HCT116 (cell line): ENCODE results near the gene PXYLP1. TPM values are rescaled to one million over a fixed set of nuclear protein-coding genes. Genes with fewer than 3 reads are reported as not detected.

Source experiments
- ATAC-seq: fragments of 200-7000 bp; cut with Tn5 transposase; 2 replicates; pipeline ENCODE4 v1.9.1; 2020; ENCODE audit warnings: mild to moderate bottlenecking, moderate library complexity
- BruUV-seq: library from RNA; stranded (reverse); fragments of 400-500 nt; replicated peaks from 2 replicates; lab custom pipeline; 2021; lab: Mats Ljungman, UMichigan
- CTCF ChIA-PET: fragments of 300-600 bp; sonication (Branson Sonifier 250); formaldehyde crosslinking; loops from one replicate; lab custom pipeline; 2021; ENCODE audit warnings: antibody characterized with exemption; lab: Charles Lee
- POLR2A ChIA-PET: fragments of 300-600, 350-600 bp; sonication (Branson Sonifier 250); formaldehyde crosslinking; loops from one replicate; lab custom pipeline; 2021; ENCODE audit warnings: antibody characterized with exemption; lab: Charles Lee
- RAD21 ChIA-PET, 2 experiments: fragments of 300-600 bp; sonication (Branson Sonifier 250); formaldehyde crosslinking; loops; one replicate each; lab custom pipeline; 2023; ENCODE audit warnings: low total read pairs in 2 of 2; ENCODE audit not compliant: uncharacterized antibody in 2 of 2, unreplicated experiment in 2 of 2, low non-redundant PET in 1 of 2; lab: Charles Lee
- DNase-seq: peaks from one replicate; pipeline ENCODE4 v3.0.0-alpha.2; 2010; ENCODE audit warnings: low read depth, low spot score
- H2AFZ ChIP-seq: fragments of 200-600 bp; shearing (Covaris generic), sonication (generic); 2 replicates; pipeline ENCODE4 v1.6.1; 2017; ENCODE audit warnings: low read depth, mixed run types, mixed read lengths, antibody characterized with exemption, low read length; ENCODE audit not compliant: poor library complexity, severe bottlenecking
- H3K27ac ChIP-seq: 2 replicates; pipeline ENCODE4 v1.5.1; 2012; ENCODE audit warnings: low read depth, low read length
- H3K27me3 ChIP-seq: fragments of 200-600 bp; sonication (generic); 2 replicates; pipeline ENCODE4 v1.6.1; 2016; ENCODE audit warnings: mixed run types, low read length, mixed read lengths; ENCODE audit not compliant: insufficient read depth
- H3K36me3 ChIP-seq, 2 experiments: fragments of 200-500 bp in 1 of 2; fragments of 200-600 bp in 1 of 2; sonication (Bioruptor generic) in 1 of 2; sonication (generic) in 1 of 2; 2 replicates each; pipeline versions ENCODE4 v1.5.1 to v1.6.1; 2014 to 2016; ENCODE audit warnings: low read length in 2 of 2, inconsistent platforms in 1 of 2, mixed read lengths in 1 of 2, mixed run types in 1 of 2; ENCODE audit not compliant: insufficient read depth in 2 of 2, control insufficient read depth in 1 of 2
- H3K4me1 ChIP-seq, 2 experiments: fragments of 200-600 bp in 1 of 2; sonication (generic) in 1 of 2; 2 replicates each; pipeline versions ENCODE4 v1.5.1 to v1.6.1; 2012 to 2017; ENCODE audit warnings: low read length in 2 of 2, inconsistent platforms in 1 of 2, mild to moderate bottlenecking in 1 of 2, mixed read lengths in 1 of 2, mixed run types in 1 of 2, moderate library complexity in 1 of 2; ENCODE audit not compliant: insufficient read depth in 2 of 2, control insufficient read depth in 1 of 2
- H3K4me2 ChIP-seq: fragments of 200-600 bp; sonication (generic); 2 replicates; pipeline ENCODE4 v1.6.1; 2017; ENCODE audit warnings: mixed run types, low read length, mixed read lengths
- H3K4me3 ChIP-seq, 2 experiments: fragments of 200-600 bp in 1 of 2; sonication (generic) in 1 of 2; replicated peaks in 1 of 2; 2 replicates each; pipeline ENCODE4 v1.5.1; 2011 to 2016; ENCODE audit warnings: low read length in 2 of 2, control low read depth in 1 of 2, low read depth in 1 of 2, mild to moderate bottlenecking in 1 of 2, mixed read lengths in 1 of 2, mixed run types in 1 of 2
- H3K79me2 ChIP-seq: fragments of 200-600 bp; sonication (generic); 2 replicates; pipeline ENCODE4 v1.6.1; 2017; ENCODE audit warnings: mild to moderate bottlenecking, mixed run types, low read length, moderate library complexity, mixed read lengths; ENCODE audit not compliant: insufficient read depth
- H3K9ac ChIP-seq: fragments of 200-600 bp; sonication (generic); 2 replicates; pipeline ENCODE4 v1.6.1; 2016; ENCODE audit warnings: low read length, mixed read lengths
- H3K9me2 ChIP-seq: fragments of 200-600 bp; sonication (generic), shearing (Covaris generic); 2 replicates; pipeline ENCODE4 v1.6.1; 2017; ENCODE audit warnings: mixed run types, mild to moderate bottlenecking, moderate library complexity; ENCODE audit not compliant: insufficient read depth
- H3K9me3 ChIP-seq, 2 experiments: fragments of 200-500 bp in 1 of 2; fragments of 200-600 bp in 1 of 2; sonication (Bioruptor generic) in 1 of 2; sonication (generic) in 1 of 2; 2 replicates each; pipeline ENCODE4 v1.6.1; 2014 to 2017; ENCODE audit warnings: low read length in 2 of 2, mixed read lengths in 2 of 2, inconsistent platforms in 1 of 2, low read depth in 1 of 2, mild to moderate bottlenecking in 1 of 2, mixed run types in 1 of 2, moderate library complexity in 1 of 2; ENCODE audit not compliant: control insufficient read depth in 1 of 2, insufficient read depth in 1 of 2
- H4K20me1 ChIP-seq: fragments of 200-600 bp; sonication (generic), shearing (Covaris generic); 2 replicates; pipeline ENCODE4 v1.6.1; 2017; ENCODE audit warnings: mixed run types, mild to moderate bottlenecking, moderate library complexity; ENCODE audit not compliant: insufficient read depth
- CBX3 ChIP-seq: IDR thresholded peaks from 2 replicates; pipeline ENCODE4 v1.6.1; 2012; ENCODE audit warnings: low read depth
- EGR1 ChIP-seq: IDR thresholded peaks from 2 replicates; pipeline ENCODE4 v1.6.1; 2012; ENCODE audit warnings: low read depth
- EZH2 ChIP-seq: fragments of 200-600 bp; sonication (generic); IDR thresholded peaks from 2 replicates; pipeline ENCODE4 v1.6.1; 2017; ENCODE audit warnings: antibody characterized with exemption, mixed run types
- POLR2A ChIP-seq: IDR thresholded peaks from 2 replicates; pipeline ENCODE4 v1.7.0; 2011; ENCODE audit warnings: borderline replicate concordance; ENCODE audit not compliant: insufficient read depth, insufficient read length; ENCODE audit errors: extremely low read depth
- RAD21 ChIP-seq: IDR thresholded peaks from 2 replicates; pipeline ENCODE4 v1.6.1; 2012; ENCODE audit warnings: low read depth, mild to moderate bottlenecking
- SIN3A ChIP-seq: IDR thresholded peaks from 2 replicates; pipeline ENCODE4 v1.6.1; 2012; ENCODE audit warnings: low read depth
- SP1 ChIP-seq: IDR thresholded peaks from 2 replicates; pipeline ENCODE4 v1.6.1; 2012; ENCODE audit warnings: low read depth
- SRF ChIP-seq: IDR thresholded peaks from 2 replicates; pipeline ENCODE4 v1.6.1; 2012; ENCODE audit warnings: low read depth
- TCF7L2 ChIP-seq: IDR thresholded peaks from 2 replicates; pipeline ENCODE4 v1.7.0; 2011; ENCODE audit warnings: borderline replicate concordance, inconsistent platforms; ENCODE audit not compliant: insufficient read depth, insufficient read length; ENCODE audit errors: extremely low read depth
- ZFX ChIP-seq: fragments of 450-650 bp; IDR thresholded peaks from 2 replicates; pipeline ENCODE4 v1.6.1; 2017
- ZNF274 ChIP-seq: fragments of 200-500 bp; sonication (Bioruptor generic); IDR thresholded peaks from 2 replicates; pipeline ENCODE4 v1.6.1; 2014; ENCODE audit warnings: mild to moderate bottlenecking, low read depth, low read length, inconsistent platforms
- intact Hi-C: fragments of 100-400 bp; cut with micrococcal nuclease; formaldehyde crosslinking; loops from 2 replicates; pipeline ENCODE4 v1.10.0; 2022
- total RNA-seq: library from RNA; stranded (reverse); gene quantifications from one replicate; pipeline ENCODE4 v1.2.1, GENCODE V29; 2021; ENCODE audit not compliant: unreplicated experiment
- TF ChIP-seq, protein P1 (sequence below): IDR thresholded peaks from 2 replicates; pipeline ENCODE4 v1.6.1; 2012
- TF ChIP-seq, protein P2 (sequence below), 3 experiments: fragments of 200-600 bp in 1 of 3; sonication (generic) in 1 of 3; IDR thresholded peaks in 2 of 3; conservative IDR thresholded peaks in 1 of 3; 2 replicates each; pipeline ENCODE4 v1.5.1; 2012 to 2017; ENCODE audit warnings: low read depth in 2 of 3, low read length in 2 of 3, antibody characterized with exemption in 1 of 3, borderline replicate concordance in 1 of 3, control low read depth in 1 of 3, mild to moderate bottlenecking in 1 of 3, mixed read lengths in 1 of 3, mixed run types in 1 of 3, moderate library complexity in 1 of 3; ENCODE audit not compliant: insufficient read depth in 1 of 3

The PXYLP1 gene
- total RNA-seq, 1 experiment from 2014 or later, result 15.3 TPM

DNA sequence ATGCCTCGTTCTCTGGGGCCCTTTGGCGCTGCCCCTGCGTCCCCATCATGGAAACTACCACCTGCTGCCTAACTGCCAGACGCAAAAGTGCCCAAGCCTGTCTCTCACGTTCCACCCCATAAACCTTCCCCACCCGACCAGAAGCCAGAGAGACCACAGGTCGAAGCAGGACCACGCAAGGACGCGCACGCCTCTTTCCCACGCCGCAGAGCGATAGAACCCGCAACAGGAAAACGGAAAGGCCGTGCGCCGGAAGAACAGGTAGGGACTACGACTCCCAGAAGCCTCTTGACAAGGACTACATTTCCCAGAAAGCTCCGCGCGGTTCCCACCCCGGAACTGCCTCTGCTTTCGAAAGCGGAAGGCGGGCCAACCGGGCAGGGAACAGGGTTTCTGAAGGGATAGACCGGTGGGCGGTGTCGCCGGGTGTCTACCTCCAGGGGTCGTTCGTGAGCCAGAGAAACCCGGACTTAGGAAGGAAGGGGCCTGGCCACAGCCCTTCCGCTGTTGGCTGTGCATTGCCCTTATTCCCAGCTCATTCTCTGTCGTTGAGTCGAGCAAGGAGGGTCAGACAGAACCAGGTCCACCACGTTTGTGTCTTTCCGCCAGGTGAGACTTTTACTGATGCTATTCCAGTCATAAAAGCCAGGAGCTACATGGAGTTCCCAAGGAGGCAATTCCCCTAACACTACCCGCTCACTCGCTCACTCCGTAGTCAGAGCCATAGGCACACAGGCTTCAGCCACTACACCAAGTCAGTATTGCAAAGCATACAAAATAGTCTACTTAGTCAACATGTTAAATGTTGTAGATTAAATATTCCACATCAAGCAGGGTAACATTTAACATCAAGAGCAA lies 80.1 kb downstream of the PXYLP1 start (continued):
- TF ChIP-seq ZFX (peak; percentile 69; the same call in 1 of the 2 replicates), CBX3 (no peak), SRF (no peak; the same call in 1 of the 2 replicates), EZH2 (no peak), ZNF274 (no peak)
- TF ChIP-seq, protein P1, sequence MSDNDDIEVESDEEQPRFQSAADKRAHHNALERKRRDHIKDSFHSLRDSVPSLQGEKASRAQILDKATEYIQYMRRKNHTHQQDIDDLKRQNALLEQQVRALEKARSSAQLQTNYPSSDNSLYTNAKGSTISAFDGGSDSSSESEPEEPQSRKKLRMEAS, result peak; percentile 87

DNA sequence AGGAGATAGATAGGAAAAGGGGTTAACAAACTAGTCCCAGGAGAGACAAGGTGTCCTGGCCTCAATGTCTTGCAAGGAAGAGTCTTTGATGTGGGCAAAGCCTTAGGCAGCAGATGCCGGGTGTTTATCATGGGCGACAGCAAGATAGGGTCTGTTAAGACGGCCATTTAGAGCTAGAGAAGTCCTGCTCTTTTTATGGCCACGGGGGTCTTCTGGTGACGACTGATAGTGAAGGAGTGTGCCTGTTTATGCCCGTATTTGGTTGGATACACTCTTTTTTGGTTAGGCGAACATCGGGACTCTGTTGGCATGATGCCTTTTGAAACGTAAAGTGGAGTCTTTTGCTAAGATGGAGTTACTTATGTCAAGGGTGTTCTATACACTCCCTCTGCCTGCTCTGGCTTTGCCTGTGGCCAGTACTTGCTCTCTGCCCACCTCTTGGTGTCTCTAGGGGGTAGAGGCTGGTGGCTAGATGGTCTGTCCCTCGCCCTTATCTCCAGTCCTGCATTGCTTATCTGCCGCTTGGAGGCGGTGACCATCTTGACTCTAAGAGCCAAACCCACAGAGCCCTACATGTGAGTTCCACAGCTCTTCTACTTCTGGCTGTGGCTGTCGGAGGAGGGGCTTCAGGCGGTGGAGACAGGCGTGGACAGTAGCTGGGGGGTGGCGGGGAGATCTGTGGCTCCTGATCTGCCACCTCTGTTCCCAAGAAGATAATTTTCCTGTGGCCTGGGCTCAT lies 80.9 kb downstream of the PXYLP1 start:
- no TSS peak for BruUV-seq
- TF ChIP-seq ZNF274, result no peak
- TF ChIP-seq EGR1, result no peak
- TF ChIP-seq POLR2A, result no peak
- TF ChIP-seq ZFX, result no peak
- TF ChIP-seq, protein P2, sequence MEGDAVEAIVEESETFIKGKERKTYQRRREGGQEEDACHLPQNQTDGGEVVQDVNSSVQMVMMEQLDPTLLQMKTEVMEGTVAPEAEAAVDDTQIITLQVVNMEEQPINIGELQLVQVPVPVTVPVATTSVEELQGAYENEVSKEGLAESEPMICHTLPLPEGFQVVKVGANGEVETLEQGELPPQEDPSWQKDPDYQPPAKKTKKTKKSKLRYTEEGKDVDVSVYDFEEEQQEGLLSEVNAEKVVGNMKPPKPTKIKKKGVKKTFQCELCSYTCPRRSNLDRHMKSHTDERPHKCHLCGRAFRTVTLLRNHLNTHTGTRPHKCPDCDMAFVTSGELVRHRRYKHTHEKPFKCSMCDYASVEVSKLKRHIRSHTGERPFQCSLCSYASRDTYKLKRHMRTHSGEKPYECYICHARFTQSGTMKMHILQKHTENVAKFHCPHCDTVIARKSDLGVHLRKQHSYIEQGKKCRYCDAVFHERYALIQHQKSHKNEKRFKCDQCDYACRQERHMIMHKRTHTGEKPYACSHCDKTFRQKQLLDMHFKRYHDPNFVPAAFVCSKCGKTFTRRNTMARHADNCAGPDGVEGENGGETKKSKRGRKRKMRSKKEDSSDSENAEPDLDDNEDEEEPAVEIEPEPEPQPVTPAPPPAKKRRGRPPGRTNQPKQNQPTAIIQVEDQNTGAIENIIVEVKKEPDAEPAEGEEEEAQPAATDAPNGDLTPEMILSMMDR (IDR thresholded peaks at IDR 0.05 in 2 of 3, conservative IDR thresholded peaks at IDR 0.05 in 1 of 3; ENCODE audit: borderline replicate concordance in 1 of 3, insufficient read depth in 1 of 3, low read depth in 2 of 3, low read length in 2 of 3), result no peak
- no peak for TF ChIP-seq RAD21
- TF ChIP-seq SP1, result no peak
- TF ChIP-seq SIN3A, result no peak
- TF ChIP-seq TCF7L2, result no peak
- TF ChIP-seq, all 23 proteins: peak for 0
- no peaks in the 10 kb centered on the region for H3K27me3 ChIP-seq
- H2AFZ ChIP-seq, result no peak overlapping the region
- ChIA-PET RAD21 (interaction anchor here (0.7 to 1.7 kb wide), 6 partner anchors 48 to 899 kb away, joined by 3 to 6 read pairs (median 4); no protein-coding TSS in a partner anchor), CTCF (interaction anchor here (0.6 to 3.7 kb wide), 10 partner anchors 10 to 249 kb away, joined by 3 to 51 read pairs (median 7); no protein-coding TSS in a partner anchor), POLR2A (interaction anchor here (1.1 to 1.3 kb wide), 3 partner anchors 140 to 145 kb away, joined by 3 to 5 read pairs (median 5); no protein-coding TSS in a partner anchor)
- no peaks in the 10 kb centered on the region for H3K36me3 ChIP-seq
- intact Hi-C loops, result no loop called here
- peak overlapping the region; percentile 78 to 91 for H3K4me3 ChIP-seq
- no peaks in the 10 kb centered on the region for H3K9me3 ChIP-seq
- no peaks in the 10 kb centered on the region for H3K79me2 ChIP-seq
- DNase-seq (no peak), ATAC-seq (no peak)
- no peaks in the 10 kb centered on the region for H3K9me2 ChIP-seq
- peak overlapping the region; percentile 74 for H3K9ac ChIP-seq
- H4K20me1 ChIP-seq, result no peaks in the 10 kb centered on the region
- peaks cover 2 to 29% of the 10 kb centered on the region in 2 experiments; a peak in 3 of 4 replicates for H3K4me1 ChIP-seq
- H3K4me2 ChIP-seq, result peak overlapping the region; percentile 82
- peak overlapping the region; percentile 33 for H3K27ac ChIP-seq
